Measurements from ENCODE around the gene SMARCD1.

Gene SMARCD1

DNA sequence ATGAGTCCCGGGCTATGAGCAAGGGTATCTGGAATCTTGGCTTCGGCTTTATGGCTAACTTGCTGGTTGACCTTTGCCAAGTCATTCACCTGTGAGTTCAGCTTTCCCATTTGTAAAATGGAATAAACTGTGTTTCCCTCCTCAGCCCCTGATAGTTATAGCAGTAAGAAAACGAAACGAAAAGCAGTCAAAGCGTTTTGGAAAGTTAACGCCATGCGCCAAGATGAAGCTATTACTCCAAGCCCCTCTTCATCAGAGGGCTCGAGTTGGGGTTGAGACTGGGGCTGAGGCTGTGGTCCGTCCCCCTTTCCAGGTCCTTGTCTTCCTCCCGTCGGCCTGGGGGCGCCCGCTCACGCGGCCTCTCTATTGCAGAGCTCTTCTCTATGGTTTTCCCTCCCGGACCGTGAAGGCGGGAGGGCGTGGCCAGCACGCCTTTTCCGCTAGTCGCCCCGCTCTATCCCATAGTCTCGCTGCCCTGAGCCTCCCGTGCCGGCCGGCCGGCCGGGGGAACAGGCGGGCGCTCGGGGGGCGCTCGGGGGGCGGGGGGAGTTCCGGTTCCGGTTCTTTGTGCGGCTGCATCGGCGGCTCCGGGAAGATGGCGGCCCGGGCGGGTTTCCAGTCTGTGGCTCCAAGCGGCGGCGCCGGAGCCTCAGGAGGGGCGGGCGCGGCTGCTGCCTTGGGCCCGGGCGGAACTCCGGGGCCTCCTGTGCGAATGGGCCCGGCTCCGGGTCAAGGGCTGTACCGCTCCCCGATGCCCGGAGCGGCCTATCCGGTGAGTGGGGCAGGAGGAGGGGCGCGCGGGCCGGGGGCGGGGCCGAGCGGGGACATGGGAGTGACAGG is at the start of gene SMARCD1:
Gene SMARCD1 (plus strand): TSS at position 568 of the 840 bp plus-strand sequence. CDS start 28 bp downstream, at position 596.
- peak; percentile 94 for DNase-seq (ENCODE audit: low spot score)

DNA sequence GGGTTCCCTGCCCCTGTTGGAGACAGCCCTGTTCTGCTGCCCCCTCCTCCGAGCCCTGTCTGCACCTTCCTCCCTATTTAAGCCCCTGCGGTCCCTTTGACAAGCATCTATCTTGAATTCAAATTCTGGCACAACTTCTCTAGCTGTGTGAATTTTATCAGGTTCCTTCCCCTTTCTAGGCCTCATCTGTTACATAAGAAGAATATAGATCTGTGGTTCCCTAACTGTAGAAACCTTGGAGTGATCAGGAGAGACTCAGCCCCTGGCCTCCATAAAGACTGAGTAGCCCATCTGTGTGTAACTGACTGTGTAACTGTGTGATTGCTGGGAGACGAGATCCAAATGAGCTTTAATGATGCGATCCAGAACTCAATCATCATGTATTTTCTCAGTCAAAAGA is 46.8 kb upstream of the SMARCD1 start:
- no peak for DNase-seq (ENCODE audit: low spot score)

GRCh38 chr12:50039151-50039835 is 45.8 kb upstream of the SMARCD1 start:
- peak; percentile 74 for DNase-seq (ENCODE audit: low spot score)

DNA sequence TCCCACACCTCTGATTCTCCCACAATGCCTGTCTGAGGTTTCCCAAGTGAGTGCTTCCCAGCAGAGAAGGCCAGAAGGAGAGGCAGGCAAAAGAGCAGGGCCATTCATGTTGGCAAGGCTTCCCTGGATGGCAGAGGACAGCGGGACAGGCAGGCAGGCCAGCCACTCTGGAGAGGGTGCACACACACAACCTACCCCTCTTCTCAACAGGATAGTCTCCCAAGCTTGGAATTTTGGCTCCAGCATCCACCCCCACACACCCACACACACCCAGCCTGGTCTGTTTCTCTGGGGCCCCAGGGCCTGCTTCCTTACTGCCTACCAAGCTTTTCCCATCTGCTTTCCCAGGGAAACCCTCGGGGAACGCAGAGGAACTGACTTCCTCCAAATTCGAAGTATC is 44.5 kb upstream of the SMARCD1 start:
- no peak for DNase-seq (ENCODE audit: low spot score)

GRCh38 chr12:50041062-50041860 is 43.9 kb upstream of the SMARCD1 start:
- DNase-seq (ENCODE audit: low spot score), result no peak

DNA sequence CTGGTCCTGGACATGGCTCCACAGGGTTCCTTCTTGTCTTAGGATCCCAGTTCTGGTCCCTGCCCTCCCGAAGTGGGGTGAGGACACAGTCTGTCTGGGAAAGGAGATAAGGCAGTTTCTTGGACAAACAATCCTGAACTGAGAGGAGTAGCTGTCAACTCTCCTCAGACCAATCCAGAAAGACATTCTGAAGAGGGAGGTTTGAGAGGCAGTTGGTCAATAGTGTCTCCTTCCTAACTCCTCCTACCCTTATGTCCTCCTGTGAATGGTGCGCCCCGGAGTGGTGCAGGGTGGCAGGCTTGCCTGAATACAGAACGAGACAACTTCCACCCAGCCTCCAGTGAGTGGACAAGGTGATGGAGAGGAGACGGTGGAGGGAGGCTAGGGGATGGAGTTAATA is 43.2 kb upstream of the SMARCD1 start:
- DNase-seq (ENCODE audit: low spot score), result no peak

DNA sequence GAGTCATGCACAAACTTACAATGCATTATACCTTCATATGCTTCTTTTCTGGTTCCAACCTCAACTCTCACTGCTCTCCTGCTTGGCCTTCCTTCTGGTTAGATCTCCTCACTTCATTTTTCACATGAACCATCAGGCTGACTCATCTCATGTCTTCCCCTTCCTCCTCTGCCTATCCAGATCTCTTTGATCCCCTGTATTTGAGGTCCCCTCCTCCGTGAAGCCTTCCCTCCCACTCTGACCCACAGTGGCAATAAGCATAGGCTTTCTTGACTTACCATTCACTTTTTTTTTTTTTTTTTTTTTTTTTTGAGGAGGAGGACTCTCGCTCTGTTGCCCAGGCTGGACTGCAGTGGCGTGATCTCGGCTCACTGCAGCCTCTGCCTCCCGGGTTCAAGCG is 42.4 kb upstream of the SMARCD1 start:
- DNase-seq (ENCODE audit: low spot score), result no peak

GRCh38 chr12:50043308-50043707 is 41.8 kb upstream of the SMARCD1 start:
- no peak for DNase-seq (ENCODE audit: low spot score)

DNA sequence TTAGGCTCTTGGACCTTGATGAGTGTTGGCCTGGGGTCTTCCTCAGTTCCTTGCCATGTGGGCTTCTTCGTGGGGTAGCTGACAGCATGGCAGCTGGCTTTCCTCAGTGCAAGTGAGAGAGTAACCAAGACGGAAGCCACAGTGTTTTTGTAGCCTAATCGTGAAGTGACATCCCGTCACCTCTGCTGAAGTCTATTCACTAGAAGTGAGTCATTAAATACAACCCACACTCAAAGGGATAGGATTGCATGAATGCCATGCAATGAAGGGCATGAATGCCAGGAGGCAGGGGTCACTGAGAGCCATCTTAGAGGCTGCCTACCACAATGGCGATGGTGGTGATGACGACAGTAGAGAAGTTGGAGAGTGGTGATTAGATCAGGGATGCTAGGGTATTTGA is 41.3 kb upstream of the SMARCD1 start:
- DNase-seq (ENCODE audit: low spot score), result no peak

DNA sequence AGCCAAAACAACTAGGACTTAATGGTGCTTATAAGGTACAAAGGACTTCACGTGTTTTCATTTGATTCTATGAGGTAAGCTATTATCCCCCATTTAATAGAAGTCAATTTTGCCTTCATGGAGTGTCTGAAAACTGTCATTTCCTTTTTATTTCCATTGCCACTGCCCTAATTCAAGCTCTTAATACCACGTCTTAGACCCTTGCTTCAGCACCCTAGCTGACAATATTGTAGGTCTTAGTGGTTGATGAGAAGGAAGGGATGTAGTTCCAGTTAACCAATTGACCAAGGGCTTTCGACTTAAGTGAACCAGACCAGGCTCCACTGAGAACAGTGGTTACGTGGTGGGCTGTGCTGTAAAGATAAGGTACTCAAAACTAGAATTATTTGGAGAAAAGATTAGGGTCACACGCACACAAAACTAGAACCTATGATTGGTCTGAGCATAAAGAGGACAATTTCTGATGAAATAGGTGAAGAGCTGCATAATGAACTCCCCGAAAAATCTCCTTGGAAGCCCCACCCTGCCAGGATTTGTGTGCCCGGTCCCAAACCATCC is 37.4 kb upstream of the SMARCD1 start:
- no peak for DNase-seq (ENCODE audit: low spot score)

DNA sequence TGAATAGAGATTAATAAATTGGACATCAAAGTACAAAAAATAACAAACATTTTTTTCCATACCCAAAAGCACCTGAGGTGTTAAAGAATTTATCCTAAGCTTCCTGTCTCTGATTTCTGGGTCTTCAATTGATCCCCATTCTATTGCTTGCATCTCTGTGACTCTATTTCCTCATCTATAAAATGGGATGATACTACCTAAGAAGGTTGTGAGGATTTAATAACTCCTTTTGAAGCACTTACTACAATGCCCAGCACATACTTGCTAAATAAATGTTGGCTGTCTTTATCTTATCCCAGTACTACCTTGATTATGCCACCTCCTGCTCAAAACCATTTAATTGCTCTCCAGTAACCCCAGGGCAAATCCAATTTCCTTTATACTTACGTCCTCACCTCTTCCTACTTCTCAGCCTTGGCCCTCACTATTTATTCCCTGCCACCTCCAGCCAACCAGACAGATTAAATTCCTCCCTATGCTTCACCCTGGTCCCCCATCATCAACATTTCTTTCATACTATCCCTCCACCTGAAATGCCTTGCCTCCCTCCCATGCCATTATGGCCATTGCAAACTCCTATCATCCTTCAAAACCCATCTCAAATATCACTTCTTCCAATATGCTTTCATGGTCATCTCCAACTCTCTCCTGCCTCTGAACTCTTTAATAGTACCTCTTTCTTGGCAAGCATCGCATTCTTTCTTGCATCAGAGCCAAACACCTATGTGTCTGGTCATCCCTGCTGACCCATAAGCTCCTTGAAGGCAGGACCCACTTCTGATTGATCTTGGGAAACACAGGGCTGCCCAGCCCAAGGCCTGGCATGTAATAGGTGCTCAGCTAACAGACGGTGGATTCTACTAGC is 35.7 kb upstream of the SMARCD1 start:
- no peak for DNase-seq (ENCODE audit: low spot score)

DNA sequence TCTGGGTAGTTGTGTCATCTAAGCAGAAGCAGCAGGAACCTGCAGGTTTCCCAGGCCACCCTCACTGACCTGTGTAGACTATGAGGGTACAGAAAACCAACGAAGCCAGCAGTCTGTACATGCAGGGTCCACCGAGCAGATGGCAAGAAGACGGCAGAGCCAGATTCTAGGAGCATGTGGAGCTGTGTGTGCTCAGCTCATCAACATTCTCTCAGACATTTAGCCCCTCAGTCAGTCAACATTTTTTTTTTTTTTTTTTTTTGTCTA is 35.1 kb upstream of the SMARCD1 start:
- DNase-seq (ENCODE audit: low spot score), result no peak

DNA sequence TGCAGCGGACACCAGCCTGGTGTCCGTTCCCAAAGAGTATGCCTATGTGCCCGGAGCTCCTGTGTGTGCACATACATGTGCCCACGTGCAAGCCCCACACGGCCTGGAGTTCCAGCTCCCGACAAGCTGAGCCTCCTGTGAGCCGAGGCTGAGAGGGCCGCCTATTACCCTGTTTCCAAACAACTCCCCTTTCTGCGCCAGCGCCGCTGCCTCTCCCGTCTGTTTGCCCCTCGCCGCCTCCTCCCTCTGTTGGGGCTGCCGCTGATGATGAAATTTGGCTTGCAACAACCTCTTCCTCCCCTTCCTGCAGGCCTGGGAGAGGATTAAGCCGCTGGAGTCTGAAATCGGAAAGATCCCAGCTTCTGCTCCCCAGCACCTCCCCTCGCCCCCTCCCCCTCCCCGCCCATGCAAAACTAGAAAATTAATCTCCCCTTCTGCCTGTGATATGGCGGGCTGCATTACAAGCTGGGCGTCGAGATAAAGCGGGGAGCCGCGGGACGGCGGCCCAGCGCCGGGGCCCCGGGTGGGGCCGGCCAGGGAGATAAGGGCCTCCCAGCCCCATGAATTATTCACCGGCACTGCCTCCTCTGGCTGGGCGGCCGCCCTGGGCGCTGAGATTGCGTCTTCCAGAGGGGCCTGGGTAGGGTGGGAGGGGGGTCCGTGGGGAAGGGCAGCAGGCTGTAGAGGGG is 34.6 kb upstream of the SMARCD1 start:
- no peak for DNase-seq (ENCODE audit: low spot score)

- DNase-seq (ENCODE audit: low spot score), result no peak
These were observed 33.9 kb upstream of the SMARCD1 start for GRCh38 chr12:50051101-50051806.

GRCh38 chr12:50052544-50052943 is 32.6 kb upstream of the SMARCD1 start:
- no peak for DNase-seq (ENCODE audit: low spot score)

DNA sequence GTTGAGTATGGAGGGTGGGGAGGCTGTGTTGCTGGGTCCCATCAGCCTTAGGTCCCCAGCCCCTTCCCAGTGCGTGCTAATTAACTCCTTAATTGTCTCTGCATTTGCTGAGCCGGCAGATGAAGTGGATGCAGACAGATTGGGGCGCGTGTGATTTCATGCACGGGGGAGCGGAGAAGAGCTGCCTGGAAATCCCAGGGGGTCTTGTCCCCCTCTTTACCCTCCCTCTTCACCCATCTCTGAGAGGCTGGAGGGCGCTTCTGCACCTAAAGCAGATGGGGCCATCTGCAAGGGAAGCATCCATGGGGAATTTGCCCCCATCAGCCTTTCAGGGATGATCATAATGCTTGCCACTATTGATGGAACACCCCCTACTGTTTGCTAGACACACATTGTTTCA is 32.2 kb upstream of the SMARCD1 start:
- DNase-seq (ENCODE audit: low spot score), result no peak

- no peak for DNase-seq (ENCODE audit: low spot score)
These were observed 31.6 kb upstream of the SMARCD1 start for GRCh38 chr12:50053583-50053982.

GRCh38 chr12:50055831-50056638 is 29.1 kb upstream of the SMARCD1 start:
- DNase-seq (ENCODE audit: low spot score), result peak; percentile 48

DNA sequence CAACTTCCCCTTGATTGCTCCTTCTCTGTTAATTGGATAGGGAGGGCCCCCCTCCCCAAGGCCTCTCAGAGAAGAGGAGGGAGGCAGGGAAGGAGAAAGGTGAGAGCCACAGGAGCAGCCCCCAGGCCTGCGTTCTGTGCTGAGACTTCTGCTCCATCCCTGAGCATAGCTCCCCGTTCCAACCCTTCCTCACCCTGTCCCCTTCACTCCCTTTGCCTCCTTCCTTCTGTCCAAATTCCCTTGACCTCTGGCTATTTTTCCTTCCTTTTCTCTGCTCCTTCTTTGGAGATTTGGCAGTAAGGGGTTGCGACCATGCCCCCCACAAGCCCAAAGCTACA is 28.5 kb upstream of the SMARCD1 start:
- DNase-seq (ENCODE audit: low spot score), result no peak
